Fibroblast of skin of back (primary cell): ENCODE results near the gene TGM3.
A peak's percentile ranks its signal among the peaks of the same experiment; 100 is the strongest.

Source experiments
- DNase-seq: peaks from one replicate; pipeline ENCODE4 v3.0.0-alpha.2; 2013

TGM3 gene

GRCh38 chr20:2312876-2313275 is 17.1 kb downstream of the TGM3 start:
- no peak for DNase-seq

GRCh38 chr20:2313316-2313715 is 17.5 kb downstream of the TGM3 start:
- no peak for DNase-seq

GRCh38 chr20:2314759-2315439 is 19.1 kb downstream of the TGM3 start:
- peak; percentile 47 for DNase-seq

GRCh38 chr20:2315440-2315778 is 19.6 kb downstream of the TGM3 start:
- DNase-seq = no peak

GRCh38 chr20:2316847-2317495 is 21.2 kb downstream of the TGM3 start:
- DNase-seq = no peak

GRCh38 chr20:2320813-2321658 is 25.2 kb downstream of the TGM3 start:
- no peak for DNase-seq

- DNase-seq = no peak
Observed at GRCh38 chr20:2323051-2323450, 27.2 kb downstream of the TGM3 start.

GRCh38 chr20:2326046-2326445 is 30.2 kb downstream of the TGM3 start:
- no peak for DNase-seq

- no peak for DNase-seq
Observed at GRCh38 chr20:2327620-2328555, 32.1 kb downstream of the TGM3 start.

- no peak for DNase-seq
Observed at GRCh38 chr20:2329286-2329685, 33.5 kb downstream of the TGM3 start.

- DNase-seq = no peak
Observed at GRCh38 chr20:2330090-2330695, 34.4 kb downstream of the TGM3 start.

GRCh38 chr20:2331106-2331505 is 35.3 kb downstream of the TGM3 start:
- DNase-seq = no peak

- DNase-seq = no peak
Observed at GRCh38 chr20:2331901-2332565, 36.2 kb downstream of the TGM3 start.

- no peak for DNase-seq
Observed at GRCh38 chr20:2332711-2333110, 36.9 kb downstream of the TGM3 start.

GRCh38 chr20:2333821-2334220 is 38.0 kb downstream of the TGM3 start:
- no peak for DNase-seq

GRCh38 chr20:2335096-2335870 is 39.5 kb downstream of the TGM3 start:
- no peak for DNase-seq

GRCh38 chr20:2336471-2336870 is 40.7 kb downstream of the TGM3 start:
- DNase-seq = no peak

- no peak for DNase-seq
Observed at GRCh38 chr20:2337142-2337541, 41.3 kb downstream of the TGM3 start.

GRCh38 chr20:2338411-2339066 is 42.7 kb downstream of the TGM3 start:
- DNase-seq = no peak

GRCh38 chr20:2340136-2340535 is 44.3 kb downstream of the TGM3 start:
- DNase-seq = no peak
